ENCODE measurements around the gene ABCF2. TPM values are rescaled to one million over a fixed set of nuclear protein-coding genes. Genes with fewer than 3 reads are reported as not detected.

Gene ABCF2
- total RNA-seq, 2 experiments from 2014 or later: 23.1 to 27.6 TPM

- Mint-ChIP-seq H3K27ac (no peak overlapping the region), H3K9me3 (no peaks in the 10 kb centered on the region), H3K4me1 (peaks cover 38% of the 10 kb centered on the region), H3K27me3 (no peaks in the 10 kb centered on the region), H3K4me3 (peak overlapping the region; percentile 10), H3K36me3 (ENCODE audit: low read depth) (peaks cover 34% of the 10 kb centered on the region)
- no peak for DNase-seq
- CTCF ChIA-PET: interaction anchor here (1.0 to 3.1 kb wide), 2 partner anchors 8 to 111 kb away, joined by 3 to 46 read pairs; no protein-coding TSS in a partner anchor
- POLR2A ChIA-PET: no interaction called here
These were observed 8.2 kb upstream of the ABCF2 start for GRCh38 chr7:151235091-151235787.

- no peak for DNase-seq
- peak overlapping the region; percentile 99 for H3K4me3 Mint-ChIP-seq
- H3K9me3 Mint-ChIP-seq: no peaks in the 10 kb centered on the region
- ChIA-PET POLR2A (interaction anchor here (0.9 to 3.4 kb wide), 4 partner anchors 9 to 116 kb away, joined by 3 to 38 read pairs (median 16); no protein-coding TSS in a partner anchor), CTCF (interaction anchor here (3.1 kb wide), 1 partner anchor 10 kb away, joined by 46 read pairs; no protein-coding TSS in a partner anchor)
- H3K27me3 Mint-ChIP-seq: no peaks in the 10 kb centered on the region
- peak overlapping the region; percentile 99 for H3K27ac Mint-ChIP-seq
- peaks cover 38% of the 10 kb centered on the region for H3K4me1 Mint-ChIP-seq
- peaks cover 28% of the 10 kb centered on the region for H3K36me3 Mint-ChIP-seq (ENCODE audit: low read depth)
These were observed 6.8 kb upstream of the ABCF2 start for GRCh38 chr7:151233804-151234203.

GRCh38 chr7:151232917-151233701, 6.1 kb upstream of the ABCF2 start:
- Mint-ChIP-seq H3K27ac (peak overlapping the region; percentile 99), H3K4me1 (peaks cover 40% of the 10 kb centered on the region), H3K4me3 (peak overlapping the region; percentile 99), H3K36me3 (ENCODE audit: low read depth) (peaks cover 28% of the 10 kb centered on the region), H3K9me3 (no peaks in the 10 kb centered on the region), H3K27me3 (no peaks in the 10 kb centered on the region)
- CTCF ChIA-PET: interaction anchor here (0.8 to 3.1 kb wide), 2 partner anchors 10 to 11 kb away, joined by 3 to 46 read pairs; no protein-coding TSS in a partner anchor
- DNase-seq: peak; percentile 78
- POLR2A ChIA-PET: interaction anchor here (0.7 to 3.4 kb wide), 10 partner anchors 10 to 145 kb away, joined by 3 to 38 read pairs (median 4); partner anchors contain the start of genes H2BK1 and NUB1

GRCh38 chr7:151232091-151232916, 5.3 kb upstream of the ABCF2 start, which contains the start of gene CHPF2:
CHPF2 (plus strand) TSS chr7:151232483; CDS start chr7:151234012, 1,529 bp downstream.
- ChIA-PET POLR2A (interaction anchor here (0.7 to 3.4 kb wide), 9 partner anchors 9 to 144 kb away, joined by 3 to 38 read pairs (median 4); partner anchors contain the start of genes H2BK1 and NUB1), CTCF (interaction anchor here (0.8 to 3.1 kb wide), 2 partner anchors 10 to 11 kb away, joined by 3 to 46 read pairs; no protein-coding TSS in a partner anchor)
- Mint-ChIP-seq H3K27me3 (no peaks in the 10 kb centered on the region), H3K9me3 (no peaks in the 10 kb centered on the region), H3K4me3 (peak within 1 kb of the TSS; percentile 99), H3K4me1 (peaks cover 47% of the 10 kb centered on the region), H3K27ac (peak within 1 kb of the TSS; percentile 99), H3K36me3 (ENCODE audit: low read depth) (peaks cover 28% of the 10 kb centered on the region)
- peak; percentile 95 for DNase-seq

- no peaks in the 10 kb centered on the region for H3K9me3 Mint-ChIP-seq
- H3K27ac Mint-ChIP-seq: no peak overlapping the region
- no peaks in the 10 kb centered on the region for H3K27me3 Mint-ChIP-seq
- no peak for DNase-seq
- H3K4me3 Mint-ChIP-seq: no peak overlapping the region
- H3K36me3 Mint-ChIP-seq (ENCODE audit: low read depth): peaks cover 21% of the 10 kb centered on the region
- H3K4me1 Mint-ChIP-seq: peaks cover 56% of the 10 kb centered on the region
- ChIA-PET CTCF (no interaction called here), POLR2A (interaction anchor here (3.4 kb wide), 1 partner anchor 12 kb away, joined by 38 read pairs; no protein-coding TSS in a partner anchor)
These were observed 4.1 kb upstream of the ABCF2 start for GRCh38 chr7:151231080-151231479.

GRCh38 chr7:151229249-151229648, 2.2 kb upstream of the ABCF2 start:
- H3K36me3 Mint-ChIP-seq (ENCODE audit: low read depth): peaks cover 24% of the 10 kb centered on the region
- H3K9me3 Mint-ChIP-seq: no peaks in the 10 kb centered on the region
- DNase-seq: no peak
- CTCF ChIA-PET: interaction anchor here (1.3 to 5.3 kb wide), 2 partner anchors 14 to 61 kb away, joined by 3 to 47 read pairs; no protein-coding TSS in a partner anchor
- H3K27me3 Mint-ChIP-seq: no peaks in the 10 kb centered on the region
- no peak overlapping the region for H3K27ac Mint-ChIP-seq
- H3K4me1 Mint-ChIP-seq: peaks cover 60% of the 10 kb centered on the region
- H3K4me3 Mint-ChIP-seq: no peak overlapping the region
- POLR2A ChIA-PET: no interaction called here

GRCh38 chr7:151228024-151228866, 1.2 kb upstream of the ABCF2 start:
- H3K4me1 Mint-ChIP-seq: peaks cover 50% of the 10 kb centered on the region
- ChIA-PET CTCF (interaction anchor here (0.6 to 5.3 kb wide), 9 partner anchors 8 to 797 kb away, joined by 3 to 47 read pairs (median 4); no protein-coding TSS in a partner anchor), POLR2A (interaction anchor here (0.7 to 3.6 kb wide), 6 partner anchors 9 to 113 kb away, joined by 3 to 30 read pairs (median 16); partner anchors contain the start of genes H2BK1 and NUB1)
- H3K36me3 Mint-ChIP-seq (ENCODE audit: low read depth): peaks cover 24% of the 10 kb centered on the region
- H3K27ac Mint-ChIP-seq: peak overlapping the region; percentile 83
- peak overlapping the region; percentile 98 for H3K4me3 Mint-ChIP-seq
- no peaks in the 10 kb centered on the region for H3K9me3 Mint-ChIP-seq
- H3K27me3 Mint-ChIP-seq: no peaks in the 10 kb centered on the region
- DNase-seq: no peak

- Mint-ChIP-seq H3K27ac (peak overlapping the region; percentile 83), H3K9me3 (no peaks in the 10 kb centered on the region), H3K36me3 (ENCODE audit: low read depth) (peaks cover 30% of the 10 kb centered on the region), H3K27me3 (no peaks in the 10 kb centered on the region), H3K4me1 (peaks cover 40% of the 10 kb centered on the region), H3K4me3 (peak overlapping the region; percentile 98)
- CTCF ChIA-PET: interaction anchor here (0.6 to 5.3 kb wide), 12 partner anchors 10 to 131 kb away, joined by 3 to 47 read pairs (median 4); no protein-coding TSS in a partner anchor
- no peak for DNase-seq
- POLR2A ChIA-PET: interaction anchor here (0.9 to 3.6 kb wide), 8 partner anchors 8 to 27 kb away, joined by 3 to 30 read pairs (median 10); partner anchors contain the start of gene H2BK1
These were observed 488 bp downstream of the ABCF2 start for GRCh38 chr7:151226560-151226874.

- POLR2A ChIA-PET: interaction anchor here (2.0 to 3.6 kb wide), 4 partner anchors 13 to 26 kb away, joined by 6 to 30 read pairs (median 21); partner anchors contain the start of gene H2BK1
These were observed 976 bp downstream of the ABCF2 start for GRCh38 chr7:151225948-151226510.

GRCh38 chr7:151223728-151224127, 3.3 kb downstream of the ABCF2 start:
- Mint-ChIP-seq H3K36me3 (ENCODE audit: low read depth) (peaks cover 46% of the 10 kb centered on the region), H3K9me3 (no peaks in the 10 kb centered on the region), H3K27ac (no peak overlapping the region), H3K4me1 (peaks cover 36% of the 10 kb centered on the region), H3K4me3 (no peak overlapping the region), H3K27me3 (no peaks in the 10 kb centered on the region)
- DNase-seq: no peak
- POLR2A ChIA-PET: interaction anchor here (1.1 to 1.2 kb wide), 2 partner anchors 9 to 17 kb away, joined by 3 to 5 read pairs; partner anchors contain the start of gene CHPF2
- CTCF ChIA-PET: no interaction called here

More at GRCh38 chr7:151225948-151226510, 976 bp downstream of the ABCF2 start:
- DNase-seq: no peak
- no peaks in the 10 kb centered on the region for H3K9me3 Mint-ChIP-seq
- H3K4me3 Mint-ChIP-seq: peak overlapping the region; percentile 98
- peak overlapping the region; percentile 83 for H3K27ac Mint-ChIP-seq
- peaks cover 36% of the 10 kb centered on the region for H3K4me1 Mint-ChIP-seq
- peaks cover 33% of the 10 kb centered on the region for H3K36me3 Mint-ChIP-seq (ENCODE audit: low read depth)
- CTCF ChIA-PET: interaction anchor here (0.8 to 5.3 kb wide), 6 partner anchors 18 to 125 kb away, joined by 3 to 47 read pairs (median 4); no protein-coding TSS in a partner anchor
- no peaks in the 10 kb centered on the region for H3K27me3 Mint-ChIP-seq

- Mint-ChIP-seq H3K27me3 (no peaks in the 10 kb centered on the region), H3K9me3 (no peaks in the 10 kb centered on the region), H3K27ac (no peak overlapping the region), H3K4me1 (no peaks in the 10 kb centered on the region), H3K36me3 (ENCODE audit: low read depth) (peaks cover 58% of the 10 kb centered on the region), H3K4me3 (no peak overlapping the region)
- DNase-seq: no peak
- CTCF ChIA-PET: interaction anchor here (2.0 kb wide), 1 partner anchor 26 kb away, joined by 5 read pairs; no protein-coding TSS in a partner anchor
- POLR2A ChIA-PET: interaction anchor here (1.1 kb wide), 1 partner anchor 9 kb away, joined by 8 read pairs; the partner anchor contains the start of gene ABCF2
These were observed 8.8 kb downstream of the ABCF2 start for GRCh38 chr7:151218170-151218569.
